K562 (cell line): ENCODE data around the gene IGF1R. TPM values are rescaled to one million over a fixed set of nuclear protein-coding genes. Genes with fewer than 3 reads are reported as not detected.

Source experiments
- ATAC-seq: fragments of 200-7000 bp; cut with Tn5 transposase; 3 replicates; pipeline ENCODE4 v1.9.1; 2020; ENCODE audit warnings: moderate library complexity
- BruUV-seq: library from RNA; stranded (reverse); fragments of 400-500 nt; replicated peaks from 2 replicates; lab custom pipeline; 2021; lab: Mats Ljungman, UMichigan
- CTCF ChIA-PET: fragments of 300-600 bp; formaldehyde crosslinking; extraction: SDS; loops from one replicate; lab custom pipeline; 2021; ENCODE audit warnings: low intra/inter-chr PET ratio; lab: Yijun Ruan, JAX
- POLR2A ChIA-PET: fragments of 300-600, 350-650 bp; sonication (Branson Sonifier 250); formaldehyde crosslinking; extraction: SDS; loops from one replicate; lab custom pipeline; 2021; ENCODE audit warnings: antibody characterized with exemption, inconsistent platforms; lab: Yijun Ruan, JAX
- DNase-seq, 4 experiments: peaks; one replicate each; pipeline versions ENCODE4 v3.0.0 to v3.0.0-alpha.2; 2011 to 2018; ENCODE audit warnings: low spot score in 3 of 4, mixed read lengths in 3 of 4; ENCODE audit errors: extremely low read depth in 1 of 4
- FAIRE-seq: peaks from 2 replicates; lab custom pipeline; 2011; peaks lifted over from hg19 to GRCh38; lab: Jason Lieb, UNC
- H2AFZ ChIP-seq: 2 replicates; pipeline ENCODE4 v1.6.0; 2011; ENCODE audit warnings: low read depth, low read length, control low read depth, inconsistent platforms
- H3K27ac ChIP-seq: fragments of 200-600 bp; 3 replicates; pipeline ENCODE4 v1.8.0; 2011; ENCODE audit warnings: low read depth, mild to moderate bottlenecking, control low read depth, inconsistent platforms, low read length, moderate library complexity, mixed read lengths; ENCODE audit errors: extremely low read depth
- H3K27me3 ChIP-seq, 2 experiments: fragments of 300-600 bp in 1 of 2; 2 replicates in 1 of 2; 3 replicates in 1 of 2; pipeline versions ENCODE4 v1.6.0 to v1.8.0; 2011; ENCODE audit warnings: inconsistent platforms in 2 of 2, low read length in 2 of 2, mild to moderate bottlenecking in 1 of 2, mixed read lengths in 1 of 2, moderate library complexity in 1 of 2; ENCODE audit not compliant: control insufficient read depth in 2 of 2, insufficient read depth in 2 of 2
- H3K36me3 ChIP-seq: fragments of 300-600 bp; 3 replicates; pipeline ENCODE4 v1.8.0; 2011; ENCODE audit warnings: mild to moderate bottlenecking, low read length, inconsistent platforms; ENCODE audit not compliant: control insufficient read depth, insufficient read depth
- H3K4me1 ChIP-seq, 2 experiments: fragments of 200-600 bp in 1 of 2; replicated peaks in 1 of 2; 2 replicates in 1 of 2; 3 replicates in 1 of 2; pipeline versions ENCODE4 v1.5.1 to v1.8.0; 2011; ENCODE audit warnings: inconsistent platforms in 2 of 2, low read length in 2 of 2, mild to moderate bottlenecking in 1 of 2, mixed read lengths in 1 of 2, moderate library complexity in 1 of 2; ENCODE audit not compliant: control insufficient read depth in 2 of 2, insufficient read depth in 2 of 2
- H3K4me2 ChIP-seq: 2 replicates; pipeline ENCODE4 v1.6.1; 2011; ENCODE audit warnings: low read length, control low read depth, inconsistent platforms, mixed read lengths; ENCODE audit not compliant: insufficient read depth
- H3K4me3 ChIP-seq: fragments of 200-600 bp; sonication (generic), shearing (Covaris generic); 2 replicates; pipeline ENCODE4 v1.5.1; 2016; ENCODE audit warnings: control low read depth, inconsistent platforms
- H3K79me2 ChIP-seq: fragments of 200-600 bp; 3 replicates; pipeline ENCODE4 v1.8.0; 2011; ENCODE audit warnings: low read length, inconsistent platforms; ENCODE audit not compliant: control insufficient read depth, insufficient read depth
- H3K9ac ChIP-seq, 2 experiments: 2 replicates each; pipeline versions ENCODE4 v1.6.0 to v1.6.1; 2011; ENCODE audit warnings: low read depth in 2 of 2, low read length in 2 of 2, control low read depth in 1 of 2, inconsistent platforms in 1 of 2, mild to moderate bottlenecking in 1 of 2, mixed read lengths in 1 of 2; ENCODE audit not compliant: insufficient read depth in 1 of 2
- H3K9me1 ChIP-seq: one replicate; pipeline ENCODE4 v1.6.0; 2011; ENCODE audit warnings: inconsistent platforms, mild to moderate bottlenecking, low read length, moderate library complexity; ENCODE audit not compliant: control insufficient read depth, insufficient read depth
- H3K9me3 ChIP-seq: replicated peaks from 2 replicates; pipeline ENCODE4 v1.5.1; 2011; ENCODE audit warnings: low read depth, low read length, inconsistent platforms; ENCODE audit not compliant: control insufficient read depth, insufficient read depth
- H4K20me1 ChIP-seq: replicated peaks from 2 replicates; pipeline ENCODE4 v1.6.1; 2011; ENCODE audit warnings: low read length, inconsistent platforms, mixed read lengths; ENCODE audit not compliant: control insufficient read depth, insufficient read depth
- CEBPG ChIP-seq, 3 experiments: fragments of 200-800 bp in 1 of 3; sonication (Bioruptor generic) in 1 of 3; sonication (generic) in 1 of 3; formaldehyde crosslinking in 1 of 3; IDR thresholded peaks in 2 of 3; conservative IDR thresholded peaks in 1 of 3; 2 replicates each; pipeline versions ENCODE4 v1.6.1 to v1.8.0; 2016 to 2022; ENCODE audit warnings: missing compliant biosample characterization in 2 of 3, missing genetic modification characterization in 2 of 3, mild to moderate bottlenecking in 1 of 3, missing genetic modification reagents in 1 of 3
- NEUROD1 ChIP-seq: fragments of 150-350 bp; IDR thresholded peaks from 2 replicates; pipeline ENCODE4 v1.6.1; 2014; ENCODE audit warnings: borderline replicate concordance, low read length, low read depth; ENCODE audit not compliant: partially characterized antibody
- WGBS: fragments of 100-300 bp; shearing (Covaris generic); methylation state at CpG from one replicate; pipeline ENCODE4 v1.1.6; 2016; ENCODE audit warnings: low coverage, mixed read lengths; ENCODE audit not compliant: insufficient coverage; ENCODE audit errors: missing lambda C conversion rate; 5-methylcytosine and 5-hydroxymethylcytosine counted together
- in situ Hi-C: fragments of 300-500 bp; cut with MboI; formaldehyde crosslinking; loops from 4 replicates; pipeline ENCODE4 v1.15.0; 2018; ENCODE audit warnings: inconsistent platforms, mixed read lengths
- intact Hi-C: fragments of 100-400 bp; cut with micrococcal nuclease; formaldehyde crosslinking; loops from 2 replicates; pipeline ENCODE4 v1.14.2; 2022
- polyA plus RNA-seq, 8 experiments: library from polyadenylated mRNA; depleted of rRNA in 4 of 8; stranded (reverse) in 5 of 8; unstranded in 3 of 8; fragments of >200 nt; fragmentation: Nextera tagmentation in 2 of 8; fragmentation: Illumina TruSeq in 1 of 8; extraction: Ambion mirVana in 2 of 8; extraction: Trizol in 1 of 8; gene quantifications; 2 replicates each; pipeline versions ENCODE4 v1.2.1 to v1.2.3, GENCODE V29; 2011 to 2014; ENCODE audit warnings: inconsistent platforms in 1 of 8, missing spikeins in 1 of 8
- total RNA-seq, 7 experiments: library from RNA; depleted of rRNA in 6 of 7; stranded (reverse); fragments of >200 nt in 6 of 7; fragmentation: Illumina TruSeq in 2 of 7; extraction: Trizol in 2 of 7; gene quantifications; 2 replicates each; pipeline versions ENCODE4 v1.2.1 to v1.2.3, GENCODE V29; 2011 to 2021; ENCODE audit warnings: low replicate concordance in 1 of 7
- TF ChIP-seq, protein P1 (sequence below): fragments of 150-350 bp; IDR thresholded peaks from 2 replicates; pipeline ENCODE4 v1.6.1; 2014; ENCODE audit warnings: low read depth, mild to moderate bottlenecking, low read length, borderline replicate concordance
- TF ChIP-seq, protein P2 (sequence below): fragments of 450-650 bp; IDR thresholded peaks from 2 replicates; pipeline ENCODE4 v1.7.1; 2018; ENCODE audit warnings: mild to moderate bottlenecking, low read depth; ENCODE audit not compliant: partially characterized antibody

Gene IGF1R
- total and polyA plus RNA-seq, 9 of the 15 experiments (the other 6 are each of a cell fraction or from before 2014, with no cell fraction given) = 0.35 to 8.0 (median 1.6) TPM

DNA sequence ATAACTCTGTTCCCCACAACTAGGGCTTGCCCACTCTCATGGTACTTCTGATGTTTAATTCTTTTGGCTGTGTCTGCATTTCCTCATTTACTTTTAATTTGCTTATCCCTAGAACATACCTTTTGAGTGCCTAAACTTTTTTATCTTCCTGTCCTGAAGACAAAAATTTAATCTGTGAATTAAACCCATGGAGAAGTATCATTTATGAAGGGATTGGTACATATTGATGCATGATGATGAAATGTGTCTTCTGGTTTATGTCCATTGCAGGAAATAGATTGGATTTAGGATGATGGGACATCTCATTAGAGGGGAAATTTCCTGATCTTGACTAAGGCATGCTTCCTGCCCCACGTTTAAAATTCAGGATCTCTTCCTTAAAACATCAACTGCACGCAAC is 249.8 kb downstream of the IGF1R start:
- Histone ChIP-seq H3K27me3 (peaks cover 9 to 24% of the 10 kb centered on the region in 2 experiments), H2AFZ (no peak overlapping the region), H3K36me3 (no peaks in the 10 kb centered on the region), H3K4me1 (no peaks in the 10 kb centered on the region; a peak in 1 of 5 replicates), H3K79me2 (no peaks in the 10 kb centered on the region), H3K4me3 (no peak overlapping the region), H3K9ac (no peak overlapping the region), H4K20me1 (no peaks in the 10 kb centered on the region), H3K9me1 (no peaks in the 10 kb centered on the region), H3K4me2 (no peak overlapping the region), H3K9me3 (no peaks in the 10 kb centered on the region), H3K27ac (no peak overlapping the region)
- intact Hi-C loops (loop anchor here (10.0 kb wide), 1 partner anchor 157 kb away; no protein-coding TSS in a partner anchor), in situ Hi-C loops (no loop called here)
- no peak for DNase-seq
- no TSS peak for BruUV-seq
- TF ChIP-seq NEUROD1 (no peak), CEBPG (CRISPR knock-in tag; IDR thresholded peaks at IDR 0.05) (no peak), CEBPG (tag; conservative IDR thresholded peaks at IDR 0.05 in 1 of 2, IDR thresholded peaks at IDR 0.05 in 1 of 2) (0 out of 4 replicates have a peak, but pooled peaks of 1 of the 2 experiments have one; percentile 35)
- TF ChIP-seq, protein P1, sequence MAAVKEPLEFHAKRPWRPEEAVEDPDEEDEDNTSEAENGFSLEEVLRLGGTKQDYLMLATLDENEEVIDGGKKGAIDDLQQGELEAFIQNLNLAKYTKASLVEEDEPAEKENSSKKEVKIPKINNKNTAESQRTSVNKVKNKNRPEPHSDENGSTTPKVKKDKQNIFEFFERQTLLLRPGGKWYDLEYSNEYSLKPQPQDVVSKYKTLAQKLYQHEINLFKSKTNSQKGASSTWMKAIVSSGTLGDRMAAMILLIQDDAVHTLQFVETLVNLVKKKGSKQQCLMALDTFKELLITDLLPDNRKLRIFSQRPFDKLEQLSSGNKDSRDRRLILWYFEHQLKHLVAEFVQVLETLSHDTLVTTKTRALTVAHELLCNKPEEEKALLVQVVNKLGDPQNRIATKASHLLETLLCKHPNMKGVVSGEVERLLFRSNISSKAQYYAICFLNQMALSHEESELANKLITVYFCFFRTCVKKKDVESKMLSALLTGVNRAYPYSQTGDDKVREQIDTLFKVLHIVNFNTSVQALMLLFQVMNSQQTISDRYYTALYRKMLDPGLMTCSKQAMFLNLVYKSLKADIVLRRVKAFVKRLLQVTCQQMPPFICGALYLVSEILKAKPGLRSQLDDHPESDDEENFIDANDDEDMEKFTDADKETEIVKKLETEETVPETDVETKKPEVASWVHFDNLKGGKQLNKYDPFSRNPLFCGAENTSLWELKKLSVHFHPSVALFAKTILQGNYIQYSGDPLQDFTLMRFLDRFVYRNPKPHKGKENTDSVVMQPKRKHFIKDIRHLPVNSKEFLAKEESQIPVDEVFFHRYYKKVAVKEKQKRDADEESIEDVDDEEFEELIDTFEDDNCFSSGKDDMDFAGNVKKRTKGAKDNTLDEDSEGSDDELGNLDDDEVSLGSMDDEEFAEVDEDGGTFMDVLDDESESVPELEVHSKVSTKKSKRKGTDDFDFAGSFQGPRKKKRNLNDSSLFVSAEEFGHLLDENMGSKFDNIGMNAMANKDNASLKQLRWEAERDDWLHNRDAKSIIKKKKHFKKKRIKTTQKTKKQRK = no peak
- TF ChIP-seq, protein P2, sequence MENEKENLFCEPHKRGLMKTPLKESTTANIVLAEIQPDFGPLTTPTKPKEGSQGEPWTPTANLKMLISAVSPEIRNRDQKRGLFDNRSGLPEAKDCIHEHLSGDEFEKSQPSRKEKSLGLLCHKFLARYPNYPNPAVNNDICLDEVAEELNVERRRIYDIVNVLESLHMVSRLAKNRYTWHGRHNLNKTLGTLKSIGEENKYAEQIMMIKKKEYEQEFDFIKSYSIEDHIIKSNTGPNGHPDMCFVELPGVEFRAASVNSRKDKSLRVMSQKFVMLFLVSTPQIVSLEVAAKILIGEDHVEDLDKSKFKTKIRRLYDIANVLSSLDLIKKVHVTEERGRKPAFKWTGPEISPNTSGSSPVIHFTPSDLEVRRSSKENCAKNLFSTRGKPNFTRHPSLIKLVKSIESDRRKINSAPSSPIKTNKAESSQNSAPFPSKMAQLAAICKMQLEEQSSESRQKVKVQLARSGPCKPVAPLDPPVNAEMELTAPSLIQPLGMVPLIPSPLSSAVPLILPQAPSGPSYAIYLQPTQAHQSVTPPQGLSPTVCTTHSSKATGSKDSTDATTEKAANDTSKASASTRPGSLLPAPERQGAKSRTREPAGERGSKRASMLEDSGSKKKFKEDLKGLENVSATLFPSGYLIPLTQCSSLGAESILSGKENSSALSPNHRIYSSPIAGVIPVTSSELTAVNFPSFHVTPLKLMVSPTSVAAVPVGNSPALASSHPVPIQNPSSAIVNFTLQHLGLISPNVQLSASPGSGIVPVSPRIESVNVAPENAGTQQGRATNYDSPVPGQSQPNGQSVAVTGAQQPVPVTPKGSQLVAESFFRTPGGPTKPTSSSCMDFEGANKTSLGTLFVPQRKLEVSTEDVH = no peak
- WGBS = 16% methylated on average over 2 of the region's 2 CpGs
- no peak for ATAC-seq
- FAIRE-seq = no peak
- POLR2A ChIA-PET = no interaction called here
- CTCF ChIA-PET = no interaction called here
